OCI-LY1 (cell line): ENCODE measurements around the gene DENND1A.
"Not testable (repeated sequence)": the region's sequence is repeated elsewhere in the genome, so short reads cannot be mapped to it uniquely, and the experiment has no call there.

ENCODE experiments used
- H2AFZ ChIP-seq: fragments of 200-600 bp; sonication (generic), shearing (Covaris generic); 2 replicates; pipeline ENCODE4 v1.6.0; 2014; ENCODE audit warnings: antibody characterized with exemption, mild to moderate bottlenecking, low read length
- H3F3A ChIP-seq: fragments of 200-600 bp; sonication (generic), shearing (Covaris generic); 2 replicates; pipeline ENCODE4 v1.6.0; 2014; ENCODE audit warnings: mild to moderate bottlenecking, antibody characterized with exemption, low read length, moderate library complexity; ENCODE audit not compliant: insufficient read depth
- H3K27ac ChIP-seq: fragments of 200-600 bp; sonication (generic); 2 replicates; pipeline ENCODE4 v1.5.1; 2014; ENCODE audit warnings: low read length, mixed run types, mild to moderate bottlenecking, low read depth; ENCODE audit not compliant: poor library complexity, severe bottlenecking
- H3K27me3 ChIP-seq: fragments of 200-600 bp; sonication (generic); 2 replicates; pipeline ENCODE4 v1.6.0; 2014; ENCODE audit warnings: antibody characterized with exemption, mild to moderate bottlenecking, low read length, moderate library complexity; ENCODE audit not compliant: insufficient read depth
- H3K36me3 ChIP-seq: fragments of 200-600 bp; sonication (generic); 2 replicates; pipeline ENCODE4 v1.6.1; 2014; ENCODE audit warnings: mild to moderate bottlenecking, antibody characterized with exemption, low read length, moderate library complexity, mixed read lengths; ENCODE audit not compliant: insufficient read depth
- H3K4me1 ChIP-seq: fragments of 200-600 bp; sonication (generic); 2 replicates; pipeline ENCODE4 v1.5.1; 2014; ENCODE audit warnings: mild to moderate bottlenecking, low read length, moderate library complexity; ENCODE audit not compliant: insufficient read depth, severe bottlenecking
- H3K4me2 ChIP-seq: fragments of 200-600 bp; sonication (generic), shearing (Covaris generic); 2 replicates; pipeline ENCODE4 v1.6.1; 2014; ENCODE audit warnings: low read length
- H3K4me3 ChIP-seq: fragments of 200-600 bp; sonication (generic); 2 replicates; pipeline ENCODE4 v1.5.1; 2014; ENCODE audit warnings: low read length, low read depth, mild to moderate bottlenecking, mixed read lengths; ENCODE audit not compliant: poor library complexity, severe bottlenecking
- H3K79me2 ChIP-seq: fragments of 200-600 bp; shearing (Covaris generic); 2 replicates; pipeline ENCODE4 v1.6.1; 2016; ENCODE audit warnings: mixed run types, low read length, mixed read lengths; ENCODE audit not compliant: insufficient read depth
- H3K9ac ChIP-seq: fragments of 200-600 bp; sonication (generic), shearing (Covaris generic); 2 replicates; pipeline ENCODE4 v1.6.1; 2014; ENCODE audit warnings: mild to moderate bottlenecking, low read length, mixed read lengths
- H3K9me2 ChIP-seq: fragments of 200-600 bp; sonication (generic), shearing (Covaris generic); 2 replicates; pipeline ENCODE4 v1.6.1; 2014; ENCODE audit warnings: low read depth, mild to moderate bottlenecking, low read length, mixed read lengths
- H3K9me3 ChIP-seq: fragments of 200-600 bp; shearing (Covaris generic); 2 replicates; pipeline ENCODE4 v1.6.1; 2014; ENCODE audit warnings: low read length, mixed read lengths
- H4K20me1 ChIP-seq: fragments of 200-600 bp; sonication (generic), shearing (Covaris generic); 2 replicates; pipeline ENCODE4 v1.6.0; 2016; ENCODE audit warnings: mild to moderate bottlenecking, low read length; ENCODE audit not compliant: insufficient read depth
- CTCF ChIP-seq: fragments of 200-600 bp; sonication (generic), shearing (Covaris generic); IDR thresholded peaks from 2 replicates; pipeline ENCODE4 v1.5.1; 2017; ENCODE audit warnings: mild to moderate bottlenecking, antibody characterized with exemption, low read length, moderate library complexity, mixed read lengths
- EZH2 ChIP-seq: fragments of 200-600 bp; sonication (generic), shearing (Covaris generic); IDR thresholded peaks from 2 replicates; pipeline ENCODE4 v1.8.0; 2017; ENCODE audit warnings: borderline replicate concordance, mixed run types, mild to moderate bottlenecking, antibody characterized with exemption, low read length, moderate library complexity, mixed read lengths

Gene DENND1A

DNA sequence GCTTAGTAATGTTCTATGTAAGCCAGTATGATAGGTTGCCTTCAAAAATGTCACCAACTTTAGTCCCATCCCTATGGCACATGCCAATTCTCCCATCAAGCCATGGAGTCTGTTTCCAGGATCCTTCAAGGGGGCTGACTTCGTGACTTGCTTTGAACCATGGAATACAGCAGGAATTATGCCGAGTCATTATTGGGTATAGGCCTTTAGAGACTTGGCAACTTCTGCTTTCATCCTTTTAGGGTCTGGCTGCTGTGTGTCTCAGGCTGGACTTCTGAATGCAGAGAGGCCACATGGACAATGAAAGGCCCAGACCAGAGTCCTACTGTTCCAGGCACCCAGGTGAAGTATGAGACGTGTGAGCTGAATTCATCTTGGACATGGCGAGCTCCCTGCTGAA lies 109.8 kb downstream of the DENND1A start:
- Histone ChIP-seq H3K9me3 (no peaks in the 10 kb centered on the region), H3K4me1 (no peaks in the 10 kb centered on the region), H3K9ac (no peak overlapping the region), H4K20me1 (no peaks in the 10 kb centered on the region), H3K36me3 (no peaks in the 10 kb centered on the region), H3K27ac (no peak overlapping the region), H3F3A (no peaks in the 10 kb centered on the region), H2AFZ (no peak overlapping the region), H3K4me3 (no peak overlapping the region), H3K27me3 (no peaks in the 10 kb centered on the region), H3K79me2 (no peaks in the 10 kb centered on the region), H3K4me2 (no peak overlapping the region), H3K9me2 (no peaks in the 10 kb centered on the region)
- TF ChIP-seq CTCF (no peak), EZH2 (no peak)

GRCh38 chr9:123816817-123817472 lies 113.0 kb downstream of the DENND1A start:
- H3K79me2 ChIP-seq: no peaks in the 10 kb centered on the region
- no peaks in the 10 kb centered on the region for H3K9me3 ChIP-seq
- H3K27ac ChIP-seq: no peak overlapping the region
- H3K9me2 ChIP-seq: no peaks in the 10 kb centered on the region
- H3K27me3 ChIP-seq: no peaks in the 10 kb centered on the region
- TF ChIP-seq EZH2: no peak
- no peak for TF ChIP-seq CTCF
- no peak overlapping the region for H3K4me3 ChIP-seq
- H3K36me3 ChIP-seq: no peaks in the 10 kb centered on the region
- no peaks in the 10 kb centered on the region for H4K20me1 ChIP-seq
- no peak overlapping the region for H3K4me2 ChIP-seq
- no peaks in the 10 kb centered on the region for H3F3A ChIP-seq
- H3K4me1 ChIP-seq: no peaks in the 10 kb centered on the region
- H3K9ac ChIP-seq: no peak overlapping the region
- H2AFZ ChIP-seq: no peak overlapping the region

DNA sequence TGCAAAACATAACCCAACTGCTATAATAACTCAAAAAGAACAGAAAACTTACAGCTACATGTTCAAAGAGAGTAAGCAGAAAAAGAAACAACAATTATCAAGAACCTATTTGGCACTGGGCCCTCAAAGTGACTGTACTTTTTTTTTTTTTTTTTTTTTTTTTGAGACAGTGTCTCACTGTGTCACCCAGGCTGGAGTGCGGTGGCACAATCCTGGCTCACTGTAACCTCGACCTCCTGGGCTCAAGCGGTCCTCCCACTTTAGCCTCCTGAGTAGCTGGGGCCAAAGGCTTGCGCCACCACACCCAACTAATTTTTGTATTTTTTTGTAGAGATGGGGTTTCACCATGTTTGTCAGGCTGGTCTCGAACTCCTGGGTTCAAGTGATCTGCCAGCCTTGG lies 114.1 kb downstream of the DENND1A start:
- not testable (repeated sequence) for H3F3A ChIP-seq, H3K79me2 ChIP-seq, H3K9ac ChIP-seq, H3K9me2 ChIP-seq, H4K20me1 ChIP-seq, H3K27ac ChIP-seq, H3K4me1 ChIP-seq, H3K27me3 ChIP-seq, H3K4me2 ChIP-seq, H3K4me3 ChIP-seq, H3K36me3 ChIP-seq, H3K9me3 ChIP-seq, H2AFZ ChIP-seq

DNA sequence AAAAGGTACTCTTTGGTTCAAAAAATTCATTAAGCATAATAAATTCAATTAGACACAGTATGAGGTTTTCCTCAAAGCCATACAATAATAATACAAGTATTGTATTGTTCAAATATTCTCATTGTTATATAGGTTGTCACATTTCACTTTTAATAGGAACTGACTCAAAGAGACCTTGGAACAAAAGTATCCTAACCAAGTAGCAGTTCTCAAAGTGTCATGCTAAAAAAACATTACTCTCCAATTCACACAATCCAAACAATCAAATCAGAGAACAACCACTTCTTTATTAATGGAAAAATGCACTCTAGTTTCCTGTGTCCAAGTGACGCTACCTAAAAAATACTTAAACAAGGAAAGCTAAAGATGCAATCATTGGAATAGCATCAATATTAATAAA lies 115.4 kb downstream of the DENND1A start:
- Histone ChIP-seq H3K79me2 (no peaks in the 10 kb centered on the region), H3K27ac (no peak overlapping the region), H3K4me3 (no peak overlapping the region), H3K9ac (no peak overlapping the region), H3K9me2 (no peaks in the 10 kb centered on the region), H3F3A (no peaks in the 10 kb centered on the region), H2AFZ (no peak overlapping the region), H3K4me2 (no peak overlapping the region), H3K36me3 (no peaks in the 10 kb centered on the region), H3K4me1 (no peaks in the 10 kb centered on the region), H3K27me3 (no peaks in the 10 kb centered on the region), H3K9me3 (no peaks in the 10 kb centered on the region), H4K20me1 (no peaks in the 10 kb centered on the region)
- TF ChIP-seq CTCF (no peak), EZH2 (no peak)
